Measurements from ENCODE around the gene USP49. TPM values are rescaled to one million over a fixed set of nuclear protein-coding genes. Genes with fewer than 3 reads are reported as not detected.

The USP49 gene
- total RNA-seq, 5 donors from 2014 or later (not counting 1 experiment from before 2014, with no cell fraction given): 2.5 to 5.2 (median 3.3) TPM

GRCh38 chr6:41750374-41750773, 144.8 kb downstream of the USP49 start:
- ChIA-PET POLR2A (no interaction called here), CTCF (interaction anchor here in 1 of 2 donors (0.5 kb wide), 1 partner anchor 782 kb away, joined by 3 read pairs; no protein-coding TSS in a partner anchor)
- no peak for ATAC-seq (replicated peaks in 1 of 4)
- no CpG with 5 or more reads among the region's 3 CpGs for WGBS (ENCODE audit: insufficient coverage)
- Histone ChIP-seq H3K36me3 (ENCODE audit: control insufficient read depth in 2 of 2, extremely low read depth in 1 of 2, insufficient read depth in 1 of 2, low read length in 1 of 2) (no peaks in the 10 kb centered on the region), H3K9me3 (no peaks in the 10 kb centered on the region), H3K27me3 (replicated peaks in 1 of 2; ENCODE audit: control insufficient read depth in 2 of 2, extremely low read depth in 1 of 2, insufficient read depth in 2 of 2, low read length in 1 of 2) (peaks cover 0 to 15% of the 10 kb centered on the region in 2 experiments), H3K4me1 (ENCODE audit: control insufficient read depth in 1 of 2, extremely low read depth in 1 of 2, insufficient read depth in 2 of 2, low read length in 2 of 2) (no peaks in the 10 kb centered on the region), H3K27ac (ENCODE audit: low read length) (no peak overlapping the region), H3K4me3 (ENCODE audit: control insufficient read depth in 1 of 2, extremely low read depth in 1 of 2, low read length in 1 of 2) (no peak overlapping the region)
- Mint-ChIP-seq H3K4me3 (no peak overlapping the region), H3K27ac (no peak overlapping the region), H3K36me3 (no peaks in the 10 kb centered on the region), H3K27me3 (no peaks in the 10 kb centered on the region), H3K9me3 (no peaks in the 10 kb centered on the region), H3K4me1 (no peaks in the 10 kb centered on the region)
- no peak for DNase-seq

DNA sequence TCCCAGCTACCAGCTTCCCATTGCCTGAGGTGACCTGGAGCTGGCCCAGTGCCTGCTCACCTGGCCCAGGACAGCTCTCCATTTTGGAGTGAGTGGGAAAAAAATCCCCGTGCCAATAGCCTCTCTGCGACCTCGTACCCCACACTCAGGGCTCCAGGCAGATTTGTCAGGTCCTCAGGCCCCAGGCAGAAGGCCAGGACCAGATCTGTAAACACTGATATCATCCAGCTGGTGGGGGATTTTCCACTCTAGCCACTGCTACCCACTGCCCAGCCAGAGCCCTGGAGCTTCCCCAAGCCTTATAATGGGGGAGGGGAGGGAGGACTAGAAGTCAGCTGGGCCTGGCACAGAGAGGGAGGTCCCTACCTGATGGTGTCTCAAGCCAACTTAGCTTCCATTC, 146.6 kb downstream of the USP49 start:
- Mint-ChIP-seq H3K27me3 (no peaks in the 10 kb centered on the region), H3K4me3 (no peak overlapping the region), H3K36me3 (no peaks in the 10 kb centered on the region), H3K27ac (no peak overlapping the region), H3K4me1 (no peaks in the 10 kb centered on the region), H3K9me3 (no peaks in the 10 kb centered on the region)
- no peak overlapping the region for H3K27ac ChIP-seq (ENCODE audit: low read length)
- POLR2A ChIA-PET: interaction anchor here in 1 of 2 donors (0.6 kb wide), 1 partner anchor 9 kb away, joined by 3 read pairs; no protein-coding TSS in a partner anchor
- no peaks in the 10 kb centered on the region for H3K36me3 ChIP-seq (ENCODE audit: control insufficient read depth in 2 of 2, extremely low read depth in 1 of 2, insufficient read depth in 1 of 2, low read length in 1 of 2)
- 100% methylated on average over 2 of the region's 3 CpGs for WGBS (ENCODE audit: insufficient coverage)
- H3K9me3 ChIP-seq: no peaks in the 10 kb centered on the region
- H3K27me3 ChIP-seq (replicated peaks in 1 of 2; ENCODE audit: control insufficient read depth in 2 of 2, extremely low read depth in 1 of 2, insufficient read depth in 2 of 2, low read length in 1 of 2): peaks cover 0 to 15% of the 10 kb centered on the region in 2 experiments
- no peak overlapping the region for H3K4me3 ChIP-seq (ENCODE audit: control insufficient read depth in 1 of 2, extremely low read depth in 1 of 2, low read length in 1 of 2)
- DNase-seq (no peak), ATAC-seq (replicated peaks in 1 of 4) (no peak)
- no peaks in the 10 kb centered on the region for H3K4me1 ChIP-seq (ENCODE audit: control insufficient read depth in 1 of 2, extremely low read depth in 1 of 2, insufficient read depth in 2 of 2, low read length in 2 of 2)
- CTCF ChIA-PET: interaction anchor here in 1 of 2 donors (0.5 kb wide), 1 partner anchor 83 kb away, joined by 3 read pairs; no protein-coding TSS in a partner anchor

- Histone ChIP-seq H3K36me3 (ENCODE audit: control insufficient read depth in 2 of 2, extremely low read depth in 1 of 2, insufficient read depth in 1 of 2, low read length in 1 of 2) (no peaks in the 10 kb centered on the region), H3K27ac (ENCODE audit: low read length) (no peak overlapping the region), H3K4me3 (ENCODE audit: control insufficient read depth in 1 of 2, extremely low read depth in 1 of 2, low read length in 1 of 2) (no peak overlapping the region), H3K27me3 (replicated peaks in 1 of 2; ENCODE audit: control insufficient read depth in 2 of 2, extremely low read depth in 1 of 2, insufficient read depth in 2 of 2, low read length in 1 of 2) (peaks cover 0 to 15% of the 10 kb centered on the region in 2 experiments), H3K4me1 (ENCODE audit: control insufficient read depth in 1 of 2, extremely low read depth in 1 of 2, insufficient read depth in 2 of 2, low read length in 2 of 2) (no peaks in the 10 kb centered on the region), H3K9me3 (no peaks in the 10 kb centered on the region)
- DNase-seq: no peak
- Mint-ChIP-seq H3K27me3 (no peaks in the 10 kb centered on the region), H3K27ac (no peak overlapping the region), H3K4me1 (no peaks in the 10 kb centered on the region), H3K4me3 (no peak overlapping the region), H3K9me3 (no peaks in the 10 kb centered on the region), H3K36me3 (no peaks in the 10 kb centered on the region)
- ChIA-PET CTCF (interaction anchor here in 1 of 2 donors (0.5 kb wide), 1 partner anchor 83 kb away, joined by 3 read pairs; no protein-coding TSS in a partner anchor), POLR2A (interaction anchor here in 1 of 2 donors (0.6 kb wide), 1 partner anchor 9 kb away, joined by 3 read pairs; no protein-coding TSS in a partner anchor)
- WGBS (ENCODE audit: insufficient coverage): 87% methylated on average over 5 of the region's 6 CpGs
- ATAC-seq (replicated peaks in 1 of 4): no peak
Measured at GRCh38 chr6:41748102-41748477, 147.1 kb downstream of the USP49 start.

- Histone ChIP-seq H3K27ac (ENCODE audit: low read length) (no peak within 1 kb of the TSS), H3K4me1 (ENCODE audit: control insufficient read depth in 1 of 2, extremely low read depth in 1 of 2, insufficient read depth in 2 of 2, low read length in 2 of 2) (no peaks in the 10 kb centered on the region), H3K4me3 (ENCODE audit: control insufficient read depth in 1 of 2, extremely low read depth in 1 of 2, low read length in 1 of 2) (no peak within 1 kb of the TSS), H3K9me3 (no peaks in the 10 kb centered on the region), H3K36me3 (ENCODE audit: control insufficient read depth in 2 of 2, extremely low read depth in 1 of 2, insufficient read depth in 1 of 2, low read length in 1 of 2) (no peaks in the 10 kb centered on the region), H3K27me3 (replicated peaks in 1 of 2; ENCODE audit: control insufficient read depth in 2 of 2, extremely low read depth in 1 of 2, insufficient read depth in 2 of 2, low read length in 1 of 2) (peaks cover 0 to 13% of the 10 kb centered on the region in 2 experiments)
- Mint-ChIP-seq H3K4me1 (no peaks in the 10 kb centered on the region), H3K4me3 (no peak within 1 kb of the TSS), H3K27ac (no peak within 1 kb of the TSS), H3K27me3 (no peaks in the 10 kb centered on the region), H3K36me3 (no peaks in the 10 kb centered on the region), H3K9me3 (no peaks in the 10 kb centered on the region)
- ChIA-PET CTCF (no interaction called here), POLR2A (no interaction called here)
- DNase-seq: no peak
- 92% methylated on average over 10 of the region's 15 CpGs for WGBS (ENCODE audit: insufficient coverage)
- no peak for ATAC-seq (replicated peaks in 1 of 4)
Measured at GRCh38 chr6:41747256-41748101, 147.7 kb downstream of the USP49 start, which contains the start of gene PGC. PGC (minus strand) TSS chr6:41747397; CDS start chr6:41747334, 63 bp downstream.

DNA sequence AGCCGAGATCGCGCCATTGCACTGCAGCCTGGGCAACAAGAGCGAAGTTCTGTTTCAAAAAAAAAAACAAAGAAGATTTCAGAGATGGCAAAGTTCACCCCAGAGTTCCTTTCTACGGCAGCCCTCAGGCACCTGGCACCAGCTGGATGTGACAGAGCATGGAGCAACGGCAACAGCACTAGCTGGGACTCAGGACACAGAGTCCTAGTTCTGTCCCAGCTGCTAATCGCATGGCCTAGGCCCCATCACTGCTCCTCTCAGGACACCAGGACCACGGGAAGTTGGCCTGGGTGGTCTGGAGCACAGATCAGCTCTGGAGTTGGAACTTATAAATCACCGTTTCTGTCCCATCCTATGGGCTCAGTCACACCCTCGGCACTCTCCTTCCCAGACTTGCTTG, 149.1 kb downstream of the USP49 start:
- DNase-seq: no peak
- no peak overlapping the region for H3K27ac ChIP-seq (ENCODE audit: low read length)
- CTCF ChIA-PET: no interaction called here
- WGBS (ENCODE audit: insufficient coverage): 87% methylated on average over 10 of the region's 10 CpGs
- POLR2A ChIA-PET: interaction anchor here in 1 of 2 donors (0.6 kb wide), 1 partner anchor 283 kb away, joined by 10 read pairs; no protein-coding TSS in a partner anchor
- Mint-ChIP-seq H3K4me1 (no peaks in the 10 kb centered on the region), H3K27me3 (no peaks in the 10 kb centered on the region), H3K4me3 (no peak overlapping the region), H3K9me3 (no peaks in the 10 kb centered on the region), H3K36me3 (no peaks in the 10 kb centered on the region), H3K27ac (no peak overlapping the region)
- H3K27me3 ChIP-seq (replicated peaks in 1 of 2; ENCODE audit: control insufficient read depth in 2 of 2, extremely low read depth in 1 of 2, insufficient read depth in 2 of 2, low read length in 1 of 2): peaks cover 0 to 13% of the 10 kb centered on the region in 2 experiments
- no peaks in the 10 kb centered on the region for H3K9me3 ChIP-seq
- ATAC-seq (replicated peaks in 1 of 4): no peak
- no peak overlapping the region for H3K4me3 ChIP-seq (ENCODE audit: control insufficient read depth in 1 of 2, extremely low read depth in 1 of 2, low read length in 1 of 2)
- H3K4me1 ChIP-seq (ENCODE audit: control insufficient read depth in 1 of 2, extremely low read depth in 1 of 2, insufficient read depth in 2 of 2, low read length in 2 of 2): no peaks in the 10 kb centered on the region
- no peaks in the 10 kb centered on the region for H3K36me3 ChIP-seq (ENCODE audit: control insufficient read depth in 2 of 2, extremely low read depth in 1 of 2, insufficient read depth in 1 of 2, low read length in 1 of 2)

DNA sequence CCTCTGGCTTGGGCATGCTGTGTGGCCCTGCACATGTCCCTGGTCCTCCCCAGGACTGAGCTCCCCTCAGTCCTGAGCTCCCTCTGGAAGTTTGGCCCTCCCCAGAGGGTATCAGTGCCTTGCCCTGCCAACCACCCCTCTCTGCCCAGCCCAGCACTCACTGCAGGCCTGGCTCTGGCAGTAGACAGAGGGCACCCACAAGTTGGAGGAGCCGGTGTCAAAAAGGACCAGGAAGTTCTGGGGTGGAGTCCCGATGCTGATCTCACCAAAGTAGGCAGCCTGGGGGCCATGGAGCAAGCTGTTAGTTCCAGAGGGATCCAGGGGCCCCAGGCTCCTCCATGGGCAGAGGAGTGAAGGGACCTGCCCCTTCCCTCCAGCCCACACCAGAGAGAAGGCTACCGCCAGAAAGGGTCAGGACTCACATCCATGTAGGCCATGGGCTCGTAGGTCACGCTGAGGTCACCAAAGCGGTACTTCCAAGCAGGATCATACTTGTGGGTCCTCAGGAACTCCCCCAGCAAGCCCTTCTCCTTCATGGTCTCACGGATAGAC, 150.9 kb downstream of the USP49 start:
- Histone ChIP-seq H3K4me1 (ENCODE audit: control insufficient read depth in 1 of 2, extremely low read depth in 1 of 2, insufficient read depth in 2 of 2, low read length in 2 of 2) (no peaks in the 10 kb centered on the region), H3K27me3 (replicated peaks in 1 of 2; ENCODE audit: control insufficient read depth in 2 of 2, extremely low read depth in 1 of 2, insufficient read depth in 2 of 2, low read length in 1 of 2) (peaks cover 0 to 16% of the 10 kb centered on the region in 2 experiments), H3K4me3 (ENCODE audit: control insufficient read depth in 1 of 2, extremely low read depth in 1 of 2, low read length in 1 of 2) (no peak overlapping the region), H3K9me3 (no peaks in the 10 kb centered on the region), H3K36me3 (ENCODE audit: control insufficient read depth in 2 of 2, extremely low read depth in 1 of 2, insufficient read depth in 1 of 2, low read length in 1 of 2) (no peaks in the 10 kb centered on the region), H3K27ac (ENCODE audit: low read length) (no peak overlapping the region)
- no peak for DNase-seq
- CTCF ChIA-PET: no interaction called here
- POLR2A ChIA-PET: no interaction called here
- 90% methylated on average over 5 of the region's 7 CpGs for WGBS (ENCODE audit: insufficient coverage)
- Mint-ChIP-seq H3K4me1 (no peaks in the 10 kb centered on the region), H3K4me3 (no peak overlapping the region), H3K27ac (no peak overlapping the region), H3K27me3 (no peaks in the 10 kb centered on the region), H3K9me3 (no peaks in the 10 kb centered on the region), H3K36me3 (no peaks in the 10 kb centered on the region)
- ATAC-seq (replicated peaks in 1 of 4): no peak

All from T-cell (primary cell).